ENCODE data around the gene BCAP31. TPM values are rescaled to one million over a fixed set of nuclear protein-coding genes. Genes with fewer than 3 reads are reported as not detected.

Gene BCAP31
- total RNA-seq, 1 experiment from 2014 or later = 150 TPM

GRCh38 chrX:153673428-153674218, 50.6 kb downstream of the BCAP31 start, which contains the start of gene PNCK:
TSS of gene PNCK (minus strand) at chrX:153673813. CDS start at chrX:153673076, 737 bp downstream.
- ATAC-seq (peak; percentile 34), DNase-seq (ENCODE audit: low spot score) (no peak)
- no peak within 1 kb of the TSS for H3K27ac Mint-ChIP-seq
- TF ChIP-seq SMAD3 (CRISPR knock-in tag; IDR thresholded peaks at IDR 0.05; ENCODE audit: borderline replicate concordance) (no peak), FOXP1 (CRISPR knock-in tag; IDR thresholded peaks at IDR 0.05; ENCODE audit: borderline replicate concordance) (0 out of 2 replicates have a peak, but pooled peaks have one; percentile 21), FOXJ3 (CRISPR knock-in tag; IDR thresholded peaks at IDR 0.05; ENCODE audit: borderline replicate concordance) (no peak), GTF2I (CRISPR knock-in tag; conservative IDR thresholded peaks at IDR 0.05) (0 out of 2 replicates have a peak, but pooled peaks have one; percentile 46), ZNF396 (CRISPR knock-in tag; IDR thresholded peaks at IDR 0.05; ENCODE audit: borderline replicate concordance) (no peak), TEAD4 (CRISPR knock-in tag; IDR thresholded peaks at IDR 0.05) (no peak), EMX1 (CRISPR knock-in tag; IDR thresholded peaks at IDR 0.05) (no peak), ATF2 (CRISPR knock-in tag; IDR thresholded peaks at IDR 0.05; ENCODE audit: borderline replicate concordance, low read depth) (no peak)
- TF ChIP-seq, protein P1, sequence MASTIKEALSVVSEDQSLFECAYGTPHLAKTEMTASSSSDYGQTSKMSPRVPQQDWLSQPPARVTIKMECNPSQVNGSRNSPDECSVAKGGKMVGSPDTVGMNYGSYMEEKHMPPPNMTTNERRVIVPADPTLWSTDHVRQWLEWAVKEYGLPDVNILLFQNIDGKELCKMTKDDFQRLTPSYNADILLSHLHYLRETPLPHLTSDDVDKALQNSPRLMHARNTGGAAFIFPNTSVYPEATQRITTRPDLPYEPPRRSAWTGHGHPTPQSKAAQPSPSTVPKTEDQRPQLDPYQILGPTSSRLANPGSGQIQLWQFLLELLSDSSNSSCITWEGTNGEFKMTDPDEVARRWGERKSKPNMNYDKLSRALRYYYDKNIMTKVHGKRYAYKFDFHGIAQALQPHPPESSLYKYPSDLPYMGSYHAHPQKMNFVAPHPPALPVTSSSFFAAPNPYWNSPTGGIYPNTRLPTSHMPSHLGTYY (CRISPR knock-in tag; IDR thresholded peaks at IDR 0.05) = no peak
- peak within 1 kb of the TSS; percentile 55 for H3K4me3 Mint-ChIP-seq
- no peaks in the 10 kb centered on the region for H3K36me3 Mint-ChIP-seq
- POLR2A ChIA-PET = interaction anchor here (0.7 to 1.7 kb wide), 3 partner anchors 11 to 37 kb away, joined by 3 to 5 read pairs (median 4); partner anchors contain the start of gene SLC6A8
- peaks cover 8% of the 10 kb centered on the region for H3K27me3 Mint-ChIP-seq (ENCODE audit: low read depth)
- peaks cover 9% of the 10 kb centered on the region for H3K4me1 Mint-ChIP-seq
- no peaks in the 10 kb centered on the region for H3K9me3 Mint-ChIP-seq
- CTCF ChIA-PET = interaction anchor here (0.8 to 7.7 kb wide), 5 partner anchors 12 to 124 kb away, joined by 3 to 143 read pairs (median 3); partner anchors contain the start of gene SLC6A8

DNA sequence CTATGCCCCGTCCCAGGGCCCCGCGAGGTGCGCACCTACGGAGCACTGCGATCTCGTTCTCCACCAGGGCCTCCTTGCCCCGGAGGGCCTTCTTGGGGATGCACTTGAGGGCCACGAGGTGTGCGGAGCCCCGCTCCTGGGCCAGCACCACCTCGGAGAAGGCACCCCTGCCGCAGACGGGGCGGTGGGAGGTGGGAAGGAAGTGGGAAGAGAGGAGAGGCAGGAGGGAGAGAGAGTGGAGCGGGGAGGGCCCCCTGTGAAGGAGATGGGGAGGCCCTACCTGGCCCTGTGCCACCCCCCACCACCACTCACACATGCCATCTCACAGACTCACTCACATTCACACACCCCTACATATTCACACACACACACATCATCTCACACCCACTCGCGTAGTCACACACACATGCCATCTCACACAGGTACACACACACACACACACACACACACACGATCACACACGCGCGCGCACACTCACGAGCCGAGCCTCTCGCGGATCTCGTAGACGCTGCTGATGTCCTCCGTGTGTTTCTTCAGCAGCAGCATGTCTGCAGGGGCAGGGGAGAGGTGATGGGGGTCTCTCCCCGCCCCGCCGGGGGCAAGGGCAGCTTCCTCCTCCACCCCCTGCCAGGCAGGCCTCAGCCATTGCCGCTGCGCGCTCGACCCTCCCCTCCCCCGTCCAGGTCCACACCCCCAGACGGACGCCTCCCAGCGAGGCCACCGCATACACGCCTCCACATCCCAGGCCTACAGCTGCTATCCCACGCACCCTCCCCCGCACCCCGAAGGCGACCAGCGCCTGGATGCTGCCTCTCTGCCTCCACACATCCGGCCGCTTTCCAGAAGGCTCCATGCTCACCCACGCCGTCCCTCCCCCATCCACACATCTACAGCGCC, 51.4 kb downstream of the BCAP31 start:
- TF ChIP-seq, protein P1 (CRISPR knock-in tag; IDR thresholded peaks at IDR 0.05) = no peak
- no peak for TF ChIP-seq TEAD4 (CRISPR knock-in tag; IDR thresholded peaks at IDR 0.05)
- TF ChIP-seq, protein P2, sequence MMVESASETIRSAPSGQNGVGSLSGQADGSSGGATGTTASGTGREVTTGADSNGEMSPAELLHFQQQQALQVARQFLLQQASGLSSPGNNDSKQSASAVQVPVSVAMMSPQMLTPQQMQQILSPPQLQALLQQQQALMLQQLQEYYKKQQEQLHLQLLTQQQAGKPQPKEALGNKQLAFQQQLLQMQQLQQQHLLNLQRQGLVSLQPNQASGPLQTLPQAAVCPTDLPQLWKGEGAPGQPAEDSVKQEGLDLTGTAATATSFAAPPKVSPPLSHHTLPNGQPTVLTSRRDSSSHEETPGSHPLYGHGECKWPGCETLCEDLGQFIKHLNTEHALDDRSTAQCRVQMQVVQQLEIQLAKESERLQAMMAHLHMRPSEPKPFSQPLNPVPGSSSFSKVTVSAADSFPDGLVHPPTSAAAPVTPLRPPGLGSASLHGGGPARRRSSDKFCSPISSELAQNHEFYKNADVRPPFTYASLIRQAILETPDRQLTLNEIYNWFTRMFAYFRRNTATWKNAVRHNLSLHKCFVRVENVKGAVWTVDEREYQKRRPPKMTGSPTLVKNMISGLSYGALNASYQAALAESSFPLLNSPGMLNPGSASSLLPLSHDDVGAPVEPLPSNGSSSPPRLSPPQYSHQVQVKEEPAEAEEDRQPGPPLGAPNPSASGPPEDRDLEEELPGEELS (CRISPR knock-in tag; IDR thresholded peaks at IDR 0.05) = no peak
- TF ChIP-seq RORB (CRISPR knock-in tag; IDR thresholded peaks at IDR 0.05) = no peak
- TF ChIP-seq, protein P3, sequence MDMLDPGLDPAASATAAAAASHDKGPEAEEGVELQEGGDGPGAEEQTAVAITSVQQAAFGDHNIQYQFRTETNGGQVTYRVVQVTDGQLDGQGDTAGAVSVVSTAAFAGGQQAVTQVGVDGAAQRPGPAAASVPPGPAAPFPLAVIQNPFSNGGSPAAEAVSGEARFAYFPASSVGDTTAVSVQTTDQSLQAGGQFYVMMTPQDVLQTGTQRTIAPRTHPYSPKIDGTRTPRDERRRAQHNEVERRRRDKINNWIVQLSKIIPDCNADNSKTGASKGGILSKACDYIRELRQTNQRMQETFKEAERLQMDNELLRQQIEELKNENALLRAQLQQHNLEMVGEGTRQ (CRISPR knock-in tag; IDR thresholded peaks at IDR 0.05) = no peak
- TF ChIP-seq ESRRA (CRISPR knock-in tag; IDR thresholded peaks at IDR 0.05; ENCODE audit: borderline replicate concordance) = no peak
- TF ChIP-seq, protein P4, sequence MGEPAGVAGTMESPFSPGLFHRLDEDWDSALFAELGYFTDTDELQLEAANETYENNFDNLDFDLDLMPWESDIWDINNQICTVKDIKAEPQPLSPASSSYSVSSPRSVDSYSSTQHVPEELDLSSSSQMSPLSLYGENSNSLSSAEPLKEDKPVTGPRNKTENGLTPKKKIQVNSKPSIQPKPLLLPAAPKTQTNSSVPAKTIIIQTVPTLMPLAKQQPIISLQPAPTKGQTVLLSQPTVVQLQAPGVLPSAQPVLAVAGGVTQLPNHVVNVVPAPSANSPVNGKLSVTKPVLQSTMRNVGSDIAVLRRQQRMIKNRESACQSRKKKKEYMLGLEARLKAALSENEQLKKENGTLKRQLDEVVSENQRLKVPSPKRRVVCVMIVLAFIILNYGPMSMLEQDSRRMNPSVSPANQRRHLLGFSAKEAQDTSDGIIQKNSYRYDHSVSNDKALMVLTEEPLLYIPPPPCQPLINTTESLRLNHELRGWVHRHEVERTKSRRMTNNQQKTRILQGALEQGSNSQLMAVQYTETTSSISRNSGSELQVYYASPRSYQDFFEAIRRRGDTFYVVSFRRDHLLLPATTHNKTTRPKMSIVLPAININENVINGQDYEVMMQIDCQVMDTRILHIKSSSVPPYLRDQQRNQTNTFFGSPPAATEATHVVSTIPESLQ (CRISPR knock-in tag; IDR thresholded peaks at IDR 0.05) = no peak
- TF ChIP-seq GABPB1 (CRISPR knock-in tag; IDR thresholded peaks at IDR 0.05) = no peak
- ATAC-seq (peak; percentile 8; the same call in 1 of the 2 replicates), DNase-seq (ENCODE audit: low spot score) (no peak)
- no peaks in the 10 kb centered on the region for H3K36me3 Mint-ChIP-seq
- no peaks in the 10 kb centered on the region for H3K9me3 Mint-ChIP-seq
- H3K4me3 Mint-ChIP-seq = peak overlapping the region; percentile 45
- CTCF ChIA-PET = interaction anchor here (1.4 to 7.7 kb wide), 3 partner anchors 13 to 37 kb away, joined by 3 to 143 read pairs (median 8); partner anchors contain the start of gene SLC6A8
- POLR2A ChIA-PET = interaction anchor here (1.7 kb wide), 1 partner anchor 14 kb away, joined by 4 read pairs; the partner anchor contains the start of gene SLC6A8
- H3K4me1 Mint-ChIP-seq = peaks cover 9% of the 10 kb centered on the region
- H3K27ac Mint-ChIP-seq = no peak overlapping the region
- peaks cover 9% of the 10 kb centered on the region for H3K27me3 Mint-ChIP-seq (ENCODE audit: low read depth)

All from WTC11 (cell line).